Measurements from ENCODE around the gene GRIK4. TPM values are rescaled to one million over a fixed set of nuclear protein-coding genes. Genes with fewer than 3 reads are reported as not detected.

GRIK4 gene
- total and polyA plus RNA-seq, 9 of the 15 experiments (the other 6 are each of a cell fraction or from before 2014, with no cell fraction given): not detected

DNA sequence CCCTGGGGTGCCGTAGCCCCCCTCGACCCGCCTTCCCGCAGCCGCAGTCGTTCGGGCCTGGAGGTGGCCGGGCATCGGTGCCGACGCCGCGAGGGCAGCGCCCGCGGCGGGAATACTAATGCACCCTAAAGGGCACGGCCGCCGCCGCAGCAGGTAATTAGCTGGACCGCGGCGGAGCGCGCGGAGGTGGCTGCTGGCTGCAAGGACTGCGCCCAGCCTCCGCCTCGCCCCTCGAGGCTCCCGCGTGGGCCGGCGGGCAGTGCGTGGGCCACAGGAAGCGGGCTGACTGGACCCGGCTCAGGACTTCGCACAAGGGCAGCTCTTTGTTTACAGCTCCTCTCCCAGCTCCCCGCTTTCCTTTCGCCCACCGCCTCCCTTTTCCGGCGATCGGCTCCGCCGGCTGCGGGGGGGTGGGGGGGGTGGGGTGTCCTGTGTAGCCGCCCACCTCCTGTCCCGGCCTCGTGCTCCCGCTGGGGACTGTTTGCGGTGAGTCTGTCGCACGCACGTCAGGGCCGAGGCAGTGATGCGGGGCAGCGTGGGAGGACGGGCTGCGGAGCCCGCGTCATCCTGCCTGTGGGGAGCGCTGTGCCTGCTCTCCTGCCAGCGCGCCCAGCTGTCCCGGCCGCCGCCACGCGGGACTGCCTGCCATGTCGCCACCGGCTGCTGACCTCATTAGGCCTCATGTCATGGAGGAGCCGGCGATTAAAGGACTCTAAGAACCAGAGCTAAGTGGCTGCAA, 53.2 kb downstream of the GRIK4 start (continued):
- no peak for TF ChIP-seq CHAMP1 (IDR thresholded peaks at IDR 0.05)
- no peak for TF ChIP-seq ZNF695 (CRISPR knock-in tag; IDR thresholded peaks at IDR 0.05)
- no peak for TF ChIP-seq RBM17 (IDR thresholded peaks at IDR 0.05; ENCODE audit: borderline replicate concordance, low read depth, low read length)
- no peak for TF ChIP-seq ZC3H8 (IDR thresholded peaks at IDR 0.05)
- TF ChIP-seq, protein P1, sequence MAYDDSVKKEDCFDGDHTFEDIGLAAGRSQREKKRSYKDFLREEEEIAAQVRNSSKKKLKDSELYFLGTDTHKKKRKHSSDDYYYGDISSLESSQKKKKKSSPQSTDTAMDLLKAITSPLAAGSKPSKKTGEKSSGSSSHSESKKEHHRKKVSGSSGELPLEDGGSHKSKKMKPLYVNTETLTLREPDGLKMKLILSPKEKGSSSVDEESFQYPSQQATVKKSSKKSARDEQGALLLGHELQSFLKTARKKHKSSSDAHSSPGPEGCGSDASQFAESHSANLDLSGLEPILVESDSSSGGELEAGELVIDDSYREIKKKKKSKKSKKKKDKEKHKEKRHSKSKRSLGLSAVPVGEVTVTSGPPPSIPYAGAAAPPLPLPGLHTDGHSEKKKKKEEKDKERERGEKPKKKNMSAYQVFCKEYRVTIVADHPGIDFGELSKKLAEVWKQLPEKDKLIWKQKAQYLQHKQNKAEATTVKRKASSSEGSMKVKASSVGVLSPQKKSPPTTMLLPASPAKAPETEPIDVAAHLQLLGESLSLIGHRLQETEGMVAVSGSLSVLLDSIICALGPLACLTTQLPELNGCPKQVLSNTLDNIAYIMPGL (CRISPR knock-in tag; IDR thresholded peaks at IDR 0.05): no peak
- TF ChIP-seq CREM (IDR thresholded peaks at IDR 0.05; ENCODE audit: low read depth): 0 out of 2 replicates have a peak, but pooled peaks have one; percentile 27
- TF ChIP-seq MEF2A (IDR thresholded peaks at IDR 0.05; ENCODE audit: control insufficient read depth, low read depth, low read length): no peak
- TF ChIP-seq ZBTB1 (CRISPR knock-in tag; IDR thresholded peaks at IDR 0.05; ENCODE audit: borderline replicate concordance, low read depth): no peak
- TF ChIP-seq EGR1 (conservative IDR thresholded peaks at IDR 0.05): peak; percentile 32; the same call in 1 of the 2 replicates
- no peak for TF ChIP-seq RBM14 (IDR thresholded peaks at IDR 0.05; ENCODE audit: borderline replicate concordance, insufficient read depth, low read depth, low read length)
- TF ChIP-seq ZFP36 (IDR thresholded peaks at IDR 0.05; ENCODE audit: low read depth, low read length, partially characterized antibody): no peak
- no peak for TF ChIP-seq ELF1 (tag; IDR thresholded peaks at IDR 0.05)
- TF ChIP-seq NFRKB (IDR thresholded peaks at IDR 0.05; ENCODE audit: low read depth): no peak
- no peak for TF ChIP-seq KDM2B (CRISPR knock-in tag; IDR thresholded peaks at IDR 0.05)
- no peak for TF ChIP-seq CHD1 (IDR thresholded peaks at IDR 0.05; ENCODE audit: low read length)
- no peak for TF ChIP-seq MBD2 (IDR thresholded peaks at IDR 0.05; ENCODE audit: borderline replicate concordance, low read depth)
- TF ChIP-seq, protein P2, sequence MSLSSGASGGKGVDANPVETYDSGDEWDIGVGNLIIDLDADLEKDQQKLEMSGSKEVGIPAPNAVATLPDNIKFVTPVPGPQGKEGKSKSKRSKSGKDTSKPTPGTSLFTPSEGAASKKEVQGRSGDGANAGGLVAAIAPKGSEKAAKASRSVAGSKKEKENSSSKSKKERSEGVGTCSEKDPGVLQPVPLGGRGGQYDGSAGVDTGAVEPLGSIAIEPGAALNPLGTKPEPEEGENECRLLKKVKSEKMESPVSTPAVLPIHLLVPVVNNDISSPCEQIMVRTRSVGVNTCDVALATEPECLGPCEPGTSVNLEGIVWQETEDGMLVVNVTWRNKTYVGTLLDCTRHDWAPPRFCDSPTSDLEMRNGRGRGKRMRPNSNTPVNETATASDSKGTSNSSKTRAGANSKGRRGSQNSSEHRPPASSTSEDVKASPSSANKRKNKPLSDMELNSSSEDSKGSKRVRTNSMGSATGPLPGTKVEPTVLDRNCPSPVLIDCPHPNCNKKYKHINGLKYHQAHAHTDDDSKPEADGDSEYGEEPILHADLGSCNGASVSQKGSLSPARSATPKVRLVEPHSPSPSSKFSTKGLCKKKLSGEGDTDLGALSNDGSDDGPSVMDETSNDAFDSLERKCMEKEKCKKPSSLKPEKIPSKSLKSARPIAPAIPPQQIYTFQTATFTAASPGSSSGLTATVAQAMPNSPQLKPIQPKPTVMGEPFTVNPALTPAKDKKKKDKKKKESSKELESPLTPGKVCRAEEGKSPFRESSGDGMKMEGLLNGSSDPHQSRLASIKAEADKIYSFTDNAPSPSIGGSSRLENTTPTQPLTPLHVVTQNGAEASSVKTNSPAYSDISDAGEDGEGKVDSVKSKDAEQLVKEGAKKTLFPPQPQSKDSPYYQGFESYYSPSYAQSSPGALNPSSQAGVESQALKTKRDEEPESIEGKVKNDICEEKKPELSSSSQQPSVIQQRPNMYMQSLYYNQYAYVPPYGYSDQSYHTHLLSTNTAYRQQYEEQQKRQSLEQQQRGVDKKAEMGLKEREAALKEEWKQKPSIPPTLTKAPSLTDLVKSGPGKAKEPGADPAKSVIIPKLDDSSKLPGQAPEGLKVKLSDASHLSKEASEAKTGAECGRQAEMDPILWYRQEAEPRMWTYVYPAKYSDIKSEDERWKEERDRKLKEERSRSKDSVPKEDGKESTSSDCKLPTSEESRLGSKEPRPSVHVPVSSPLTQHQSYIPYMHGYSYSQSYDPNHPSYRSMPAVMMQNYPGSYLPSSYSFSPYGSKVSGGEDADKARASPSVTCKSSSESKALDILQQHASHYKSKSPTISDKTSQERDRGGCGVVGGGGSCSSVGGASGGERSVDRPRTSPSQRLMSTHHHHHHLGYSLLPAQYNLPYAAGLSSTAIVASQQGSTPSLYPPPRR (CRISPR knock-in tag; IDR thresholded peaks at IDR 0.05; ENCODE audit: borderline replicate concordance): no peak

All from K562 (cell line).